Breast epithelium (tissue), 3 donors: Measurements from ENCODE around the gene CLASP1.

Source experiments
- CTCF ChIP-seq, 3 donors: fragments of 450-650 bp; IDR thresholded peaks; one replicate each; pipeline ENCODE4 v1.5.1; 2016 to 2017; ENCODE audit warnings: antibody characterized with exemption in 3 of 3, mild to moderate bottlenecking in 3 of 3, moderate library complexity in 3 of 3
- POLR2A ChIP-seq: fragments of 450-650 bp; IDR thresholded peaks from one replicate; pipeline ENCODE4 v1.6.1; 2016; ENCODE audit warnings: antibody characterized with exemption, mild to moderate bottlenecking, moderate library complexity
- POLR2AphosphoS5 ChIP-seq, 3 donors: sonication (generic); formaldehyde crosslinking; IDR thresholded peaks; one replicate each; pipeline ENCODE4 v1.6.1; 2017; ENCODE audit warnings: antibody characterized with exemption in 3 of 3

GRCh38 chr2:121613152-121613551 is 36.1 kb downstream of the CLASP1 start:
- TF ChIP-seq CTCF (IDR thresholded peaks at IDR 0.05) (no peak), POLR2AphosphoS5 (IDR thresholded peaks at IDR 0.05) (no peak), POLR2A (no peak)
